ENCODE data around the gene ABCA2.

Gene ABCA2

GRCh38 chr9:136974817-136975535 lies 53.1 kb downstream of the ABCA2 start:
- DNase-seq = no peak

GRCh38 chr9:136973618-136974617 lies 54.1 kb downstream of the ABCA2 start:
- DNase-seq = no peak

- no peak for DNase-seq
These were observed 55.3 kb downstream of the ABCA2 start for GRCh38 chr9:136972743-136973142.

GRCh38 chr9:136972335-136972734 lies 55.7 kb downstream of the ABCA2 start:
- no peak for DNase-seq

- DNase-seq = no peak
These were observed 56.3 kb downstream of the ABCA2 start for GRCh38 chr9:136971746-136972145.

GRCh38 chr9:136970361-136970760 lies 57.7 kb downstream of the ABCA2 start:
- no peak for DNase-seq

- no peak for DNase-seq
These were observed 58.3 kb downstream of the ABCA2 start for GRCh38 chr9:136969774-136970173.

GRCh38 chr9:136969150-136969549 lies 58.9 kb downstream of the ABCA2 start:
- DNase-seq = no peak

- DNase-seq = no peak
These were observed 59.5 kb downstream of the ABCA2 start for GRCh38 chr9:136968333-136969127.

GRCh38 chr9:136965771-136966484 lies 62.1 kb downstream of the ABCA2 start:
- DNase-seq = peak; percentile 74

GRCh38 chr9:136964833-136965422 lies 63.1 kb downstream of the ABCA2 start:
- DNase-seq = no peak

- DNase-seq = no peak
These were observed 63.8 kb downstream of the ABCA2 start for GRCh38 chr9:136964171-136964689.

GRCh38 chr9:136963751-136964150 lies 64.3 kb downstream of the ABCA2 start:
- DNase-seq = no peak

GRCh38 chr9:136963341-136963740 lies 64.7 kb downstream of the ABCA2 start:
- DNase-seq = no peak

GRCh38 chr9:136962701-136963248 lies 65.3 kb downstream of the ABCA2 start:
- no peak for DNase-seq

GRCh38 chr9:136962163-136962562 lies 65.9 kb downstream of the ABCA2 start:
- DNase-seq = no peak

- DNase-seq = no peak
These were observed 66.6 kb downstream of the ABCA2 start for GRCh38 chr9:136961279-136962065.

- no peak for DNase-seq
These were observed 67.1 kb downstream of the ABCA2 start for GRCh38 chr9:136960938-136961275.

GRCh38 chr9:136960212-136960937 lies 67.7 kb downstream of the ABCA2 start:
- no peak for DNase-seq

Measured in activated effector memory CD4-positive, alpha-beta T cell treated with anti-CD3 and anti-CD28 coated beads, Interleukin-2, amount 50 U/mL, for 16 hours (primary cell).